A549 (cell line): ENCODE data around the gene CEP128. TPM values are rescaled to one million over a fixed set of nuclear protein-coding genes. Genes with fewer than 3 reads are reported as not detected.

ENCODE experiments used
- ATAC-seq, 2 experiments: fragments of 200-7000 bp in 1 of 2; fragments of >200 bp in 1 of 2; cut with Nextera tagmentation in 1 of 2; cut with Tn5 transposase in 1 of 2; 3 replicates each; pipeline versions ENCODE4 v1.8.0 to v1.9.1; 2018 to 2020; ENCODE audit warnings: mild to moderate bottlenecking in 1 of 2, moderate library complexity in 1 of 2
- CTCF ChIA-PET: fragments of 300-600 bp; sonication (Branson Sonifier 250); formaldehyde crosslinking; extraction: SDS; loops from one replicate; lab custom pipeline; 2021; ENCODE audit warnings: antibody characterized with exemption, inconsistent platforms; lab: Yijun Ruan, JAX
- POLR2A ChIA-PET: fragments of 350-600 bp; formaldehyde crosslinking; extraction: SDS; loops from one replicate; lab custom pipeline; 2021; ENCODE audit warnings: antibody characterized with exemption, inconsistent platforms; lab: Yijun Ruan, JAX
- DNase-seq, 2 experiments: peaks; one replicate each; pipeline versions ENCODE4 v3.0.0 to v3.0.0-alpha.2; 2011 to 2016; ENCODE audit warnings: low read depth in 1 of 2, low spot score in 1 of 2
- FAIRE-seq: peaks from 2 replicates; lab custom pipeline; 2011; peaks lifted over from hg19 to GRCh38; lab: Jason Lieb, UNC
- H3K27ac ChIP-seq, 2 experiments: fragments of >200 bp; sonication (Bioruptor Twin); formaldehyde crosslinking; 3 replicates each; pipeline ENCODE4 v1.5.1; 2016 to 2017
- H3K4me1 ChIP-seq: fragments of >200 bp; sonication (Bioruptor Twin); formaldehyde crosslinking; 3 replicates; pipeline ENCODE4 v1.6.1; 2016
- H3K4me2 ChIP-seq: fragments of >200 bp; sonication (Bioruptor Twin); formaldehyde crosslinking; 3 replicates; pipeline ENCODE4 v1.6.1; 2016
- H3K4me3 ChIP-seq: fragments of >200 bp; sonication (Bioruptor Twin); formaldehyde crosslinking; 3 replicates; pipeline ENCODE4 v1.5.1; 2016
- H3K9me3 ChIP-seq: fragments of >200 bp; sonication (Bioruptor Twin); formaldehyde crosslinking; 3 replicates; pipeline ENCODE4 v1.6.1; 2016
- BHLHE40 ChIP-seq: IDR thresholded peaks from 2 replicates; pipeline ENCODE4 v1.6.1; 2012; ENCODE audit warnings: low read depth, low read length, inconsistent platforms
- CBX2 ChIP-seq: fragments of 200-600 bp; sonication (generic); IDR thresholded peaks from 2 replicates; pipeline ENCODE4 v1.6.1; 2016; ENCODE audit warnings: low read depth, mild to moderate bottlenecking, borderline replicate concordance
- CEBPB ChIP-seq, 2 experiments: fragments of >200 bp in 1 of 2; sonication (Bioruptor Twin) in 1 of 2; formaldehyde crosslinking in 1 of 2; IDR thresholded peaks; 2 replicates each; pipeline ENCODE4 v1.6.1; 2012 to 2016
- EHF ChIP-seq: fragments of 250-450 bp; sonication (Bioruptor Pico); IDR thresholded peaks from 2 replicates; pipeline ENCODE4 v1.5.0; 2020; ENCODE audit warnings: mild to moderate bottlenecking
- EHMT2 ChIP-seq: fragments of 200-600 bp; sonication (generic); IDR thresholded peaks from 2 replicates; pipeline ENCODE4 v1.6.1; 2016; ENCODE audit warnings: antibody characterized with exemption, low read depth, mild to moderate bottlenecking, moderate library complexity
- EP300 ChIP-seq, 2 experiments: fragments of >200 bp; sonication (Bioruptor Twin); formaldehyde crosslinking; IDR thresholded peaks; 2 replicates in 1 of 2; 3 replicates in 1 of 2; pipeline ENCODE4 v1.6.1; 2016 to 2017
- ESRRA ChIP-seq: fragments of 150-350 bp; IDR thresholded peaks from 2 replicates; pipeline ENCODE4 v1.6.1; 2014; ENCODE audit warnings: mild to moderate bottlenecking, low read length, borderline replicate concordance
- FOXS1 ChIP-seq: fragments of 250-450 bp; sonication (Bioruptor Pico); IDR thresholded peaks from 2 replicates; pipeline ENCODE4 v1.5.0; 2020; ENCODE audit warnings: mild to moderate bottlenecking, moderate library complexity
- GATA3 ChIP-seq: IDR thresholded peaks from 2 replicates; pipeline ENCODE4 v1.6.1; 2012; ENCODE audit warnings: borderline replicate concordance
- HES2 ChIP-seq: fragments of >200 bp; sonication (Bioruptor Twin); formaldehyde crosslinking; IDR thresholded peaks from 2 replicates; pipeline ENCODE4 v1.6.1; 2016
- HOXB13 ChIP-seq: fragments of 250-450 bp; sonication (Bioruptor Pico); IDR thresholded peaks from 2 replicates; pipeline ENCODE4 v1.5.0; 2020; ENCODE audit warnings: low read depth, mild to moderate bottlenecking, moderate library complexity
- HOXB5 ChIP-seq: fragments of 250-450 bp; sonication (Bioruptor Pico); IDR thresholded peaks from 2 replicates; pipeline ENCODE4 v1.5.0; 2020; ENCODE audit warnings: mild to moderate bottlenecking, moderate library complexity
- JUNB ChIP-seq: fragments of >200 bp; sonication (Bioruptor Twin); formaldehyde crosslinking; IDR thresholded peaks from 2 replicates; pipeline ENCODE4 v1.6.1; 2016
- KDM1A ChIP-seq: fragments of 200-600 bp; sonication (generic); IDR thresholded peaks from 2 replicates; pipeline ENCODE4 v1.6.1; 2016; ENCODE audit warnings: low read depth, mild to moderate bottlenecking
- MAFK ChIP-seq: fragments of 450-650 bp; IDR thresholded peaks from 2 replicates; pipeline ENCODE4 v1.6.1; 2014; ENCODE audit not compliant: partially characterized antibody
- MAX ChIP-seq: IDR thresholded peaks from 2 replicates; pipeline ENCODE4 v1.6.1; 2012
- MAZ ChIP-seq: fragments of 150-350 bp; IDR thresholded peaks from 2 replicates; pipeline ENCODE4 v1.6.1; 2014; ENCODE audit warnings: antibody characterized with exemption, low read depth, low read length, borderline replicate concordance
- NPAS2 ChIP-seq: fragments of 250-450 bp; sonication (Bioruptor Pico); IDR thresholded peaks from 2 replicates; pipeline ENCODE4 v1.8.0; 2022; ENCODE audit warnings: mild to moderate bottlenecking, moderate library complexity, borderline replicate concordance
- NR3C1 ChIP-seq: fragments of >200 bp; sonication (Bioruptor Twin); formaldehyde crosslinking; IDR thresholded peaks from 3 replicates; pipeline ENCODE4 v1.6.1; 2017
- RARB ChIP-seq: fragments of 250-450 bp; sonication (Bioruptor Pico); IDR thresholded peaks from 2 replicates; pipeline ENCODE4 v1.8.0; 2021; ENCODE audit warnings: mild to moderate bottlenecking, moderate library complexity
- RFX5 ChIP-seq: fragments of 450-650 bp; IDR thresholded peaks from 2 replicates; pipeline ENCODE4 v1.7.1; 2014; ENCODE audit warnings: antibody characterized with exemption, mild to moderate bottlenecking, moderate library complexity
- SMC3 ChIP-seq: fragments of >200 bp; sonication (Bioruptor Twin); formaldehyde crosslinking; IDR thresholded peaks from 3 replicates; pipeline ENCODE4 v1.6.1; 2018; ENCODE audit warnings: inconsistent platforms
- SREBF2 ChIP-seq: fragments of 450-650 bp; IDR thresholded peaks from 2 replicates; pipeline ENCODE4 v1.6.1; 2014; ENCODE audit warnings: mild to moderate bottlenecking, moderate library complexity
- ZSCAN20 ChIP-seq: fragments of 250-450 bp; sonication (Bioruptor Pico); IDR thresholded peaks from 2 replicates; pipeline ENCODE4 v1.8.0; 2022; ENCODE audit warnings: mild to moderate bottlenecking, moderate library complexity
- WGBS: methylation state at CpG from one replicate; pipeline ENCODE4 v1.1.6; 2017; ENCODE audit errors: missing lambda C conversion rate; 5-methylcytosine and 5-hydroxymethylcytosine counted together
- polyA plus RNA-seq, 4 experiments: library from polyadenylated mRNA; depleted of rRNA in 3 of 4; stranded (reverse); fragments of >200 nt; fragmentation: RNase III in 1 of 4; extraction: RNeasy Plus Mini Kit Qiagen cat#74134 plus additional on column Dnase treatment in 1 of 4; gene quantifications; 2 replicates in 3 of 4; 3 replicates in 1 of 4; pipeline ENCODE4 v1.2.3, GENCODE V29; 2011 to 2017
- TF ChIP-seq, protein P1 (sequence below): fragments of >200 bp; sonication (Bioruptor Twin); formaldehyde crosslinking; IDR thresholded peaks from 3 replicates; pipeline ENCODE4 v1.5.1; 2016
- TF ChIP-seq, protein P2 (sequence below): fragments of 200-600 bp; sonication (generic); IDR thresholded peaks from 2 replicates; pipeline ENCODE4 v1.6.1; 2016; ENCODE audit warnings: antibody characterized with exemption, mild to moderate bottlenecking, moderate library complexity
- TF ChIP-seq, protein P3 (sequence below): fragments of >200 bp; sonication (Bioruptor Twin); formaldehyde crosslinking; IDR thresholded peaks from 3 replicates; pipeline ENCODE4 v1.6.1; 2016

CEP128 gene
- polyA plus RNA-seq, 2 of the 4 experiments (the other 2 are of a cell fraction): 5.8 to 7.0 TPM

- Histone ChIP-seq H3K9me3 (no peaks in the 10 kb centered on the region), H3K27ac (no peak overlapping the region), H3K4me3 (no peak overlapping the region), H3K4me1 (no peaks in the 10 kb centered on the region), H3K4me2 (no peak overlapping the region)
- DNase-seq: no peak
- POLR2A ChIA-PET: no interaction called here
- WGBS: 31% methylated on average over 7 of the region's 7 CpGs
- TF ChIP-seq, protein P1, sequence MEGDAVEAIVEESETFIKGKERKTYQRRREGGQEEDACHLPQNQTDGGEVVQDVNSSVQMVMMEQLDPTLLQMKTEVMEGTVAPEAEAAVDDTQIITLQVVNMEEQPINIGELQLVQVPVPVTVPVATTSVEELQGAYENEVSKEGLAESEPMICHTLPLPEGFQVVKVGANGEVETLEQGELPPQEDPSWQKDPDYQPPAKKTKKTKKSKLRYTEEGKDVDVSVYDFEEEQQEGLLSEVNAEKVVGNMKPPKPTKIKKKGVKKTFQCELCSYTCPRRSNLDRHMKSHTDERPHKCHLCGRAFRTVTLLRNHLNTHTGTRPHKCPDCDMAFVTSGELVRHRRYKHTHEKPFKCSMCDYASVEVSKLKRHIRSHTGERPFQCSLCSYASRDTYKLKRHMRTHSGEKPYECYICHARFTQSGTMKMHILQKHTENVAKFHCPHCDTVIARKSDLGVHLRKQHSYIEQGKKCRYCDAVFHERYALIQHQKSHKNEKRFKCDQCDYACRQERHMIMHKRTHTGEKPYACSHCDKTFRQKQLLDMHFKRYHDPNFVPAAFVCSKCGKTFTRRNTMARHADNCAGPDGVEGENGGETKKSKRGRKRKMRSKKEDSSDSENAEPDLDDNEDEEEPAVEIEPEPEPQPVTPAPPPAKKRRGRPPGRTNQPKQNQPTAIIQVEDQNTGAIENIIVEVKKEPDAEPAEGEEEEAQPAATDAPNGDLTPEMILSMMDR: no peak
- no peak for TF ChIP-seq ZSCAN20 (CRISPR knock-in tag)
- TF ChIP-seq CEBPB (IDR thresholded peaks at IDR 0.05): no peak
- TF ChIP-seq NPAS2 (CRISPR knock-in tag): no peak
- TF ChIP-seq NR3C1: no peak
- TF ChIP-seq, protein P2, sequence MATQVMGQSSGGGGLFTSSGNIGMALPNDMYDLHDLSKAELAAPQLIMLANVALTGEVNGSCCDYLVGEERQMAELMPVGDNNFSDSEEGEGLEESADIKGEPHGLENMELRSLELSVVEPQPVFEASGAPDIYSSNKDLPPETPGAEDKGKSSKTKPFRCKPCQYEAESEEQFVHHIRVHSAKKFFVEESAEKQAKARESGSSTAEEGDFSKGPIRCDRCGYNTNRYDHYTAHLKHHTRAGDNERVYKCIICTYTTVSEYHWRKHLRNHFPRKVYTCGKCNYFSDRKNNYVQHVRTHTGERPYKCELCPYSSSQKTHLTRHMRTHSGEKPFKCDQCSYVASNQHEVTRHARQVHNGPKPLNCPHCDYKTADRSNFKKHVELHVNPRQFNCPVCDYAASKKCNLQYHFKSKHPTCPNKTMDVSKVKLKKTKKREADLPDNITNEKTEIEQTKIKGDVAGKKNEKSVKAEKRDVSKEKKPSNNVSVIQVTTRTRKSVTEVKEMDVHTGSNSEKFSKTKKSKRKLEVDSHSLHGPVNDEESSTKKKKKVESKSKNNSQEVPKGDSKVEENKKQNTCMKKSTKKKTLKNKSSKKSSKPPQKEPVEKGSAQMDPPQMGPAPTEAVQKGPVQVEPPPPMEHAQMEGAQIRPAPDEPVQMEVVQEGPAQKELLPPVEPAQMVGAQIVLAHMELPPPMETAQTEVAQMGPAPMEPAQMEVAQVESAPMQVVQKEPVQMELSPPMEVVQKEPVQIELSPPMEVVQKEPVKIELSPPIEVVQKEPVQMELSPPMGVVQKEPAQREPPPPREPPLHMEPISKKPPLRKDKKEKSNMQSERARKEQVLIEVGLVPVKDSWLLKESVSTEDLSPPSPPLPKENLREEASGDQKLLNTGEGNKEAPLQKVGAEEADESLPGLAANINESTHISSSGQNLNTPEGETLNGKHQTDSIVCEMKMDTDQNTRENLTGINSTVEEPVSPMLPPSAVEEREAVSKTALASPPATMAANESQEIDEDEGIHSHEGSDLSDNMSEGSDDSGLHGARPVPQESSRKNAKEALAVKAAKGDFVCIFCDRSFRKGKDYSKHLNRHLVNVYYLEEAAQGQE: no peak
- TF ChIP-seq MAFK: no peak
- TF ChIP-seq KDM1A: no peak
- TF ChIP-seq SREBF2: no peak
- no peak for TF ChIP-seq EHF (CRISPR knock-in tag)
- TF ChIP-seq MAX: no peak
- TF ChIP-seq FOXS1 (CRISPR knock-in tag): no peak
- no peak for TF ChIP-seq SMC3
- no peak for TF ChIP-seq CBX2
- ATAC-seq: no peak
- CTCF ChIA-PET: interaction anchor here (1.0 to 1.5 kb wide), 2 partner anchors 10 to 15 kb away, joined by 3 to 6 read pairs; no protein-coding TSS in a partner anchor
- no peak for FAIRE-seq
Measured at GRCh38 chr14:80981673-80982072, 40.1 kb upstream of the CEP128 start.

DNA sequence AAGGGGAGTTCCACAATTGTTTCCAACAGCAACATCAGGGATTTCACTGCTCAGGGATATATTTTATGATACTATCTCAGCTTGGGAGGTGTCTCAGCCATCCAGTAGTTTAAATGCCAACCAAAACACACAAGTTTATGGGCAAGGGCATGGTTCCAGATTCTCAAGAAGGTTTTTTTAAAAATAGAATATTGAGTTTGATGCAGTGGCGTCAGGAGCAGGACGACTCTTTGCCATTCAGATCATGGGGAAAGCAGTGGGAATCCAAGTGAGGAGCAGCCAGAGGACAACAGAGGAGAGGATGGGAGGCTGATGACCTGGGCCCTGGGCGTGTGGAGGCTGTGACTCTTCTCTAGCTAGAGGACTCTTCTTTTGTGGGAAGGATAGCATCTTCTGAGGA, 39.6 kb upstream of the CEP128 start:
- Histone ChIP-seq H3K4me3 (no peak overlapping the region), H3K9me3 (no peaks in the 10 kb centered on the region), H3K4me1 (no peaks in the 10 kb centered on the region), H3K4me2 (no peak overlapping the region), H3K27ac (no peak overlapping the region)
- DNase-seq (no peak), ATAC-seq (no peak), FAIRE-seq (no peak)
- CTCF ChIA-PET: interaction anchor here (1.5 kb wide), 1 partner anchor 15 kb away, joined by 6 read pairs; no protein-coding TSS in a partner anchor
- TF ChIP-seq GATA3 (no peak), MAZ (no peak), RFX5 (no peak), ESRRA (no peak), HOXB13 (CRISPR knock-in tag) (no peak)
- 27% methylated on average over 3 of the region's 3 CpGs for WGBS
- POLR2A ChIA-PET: no interaction called here

DNA sequence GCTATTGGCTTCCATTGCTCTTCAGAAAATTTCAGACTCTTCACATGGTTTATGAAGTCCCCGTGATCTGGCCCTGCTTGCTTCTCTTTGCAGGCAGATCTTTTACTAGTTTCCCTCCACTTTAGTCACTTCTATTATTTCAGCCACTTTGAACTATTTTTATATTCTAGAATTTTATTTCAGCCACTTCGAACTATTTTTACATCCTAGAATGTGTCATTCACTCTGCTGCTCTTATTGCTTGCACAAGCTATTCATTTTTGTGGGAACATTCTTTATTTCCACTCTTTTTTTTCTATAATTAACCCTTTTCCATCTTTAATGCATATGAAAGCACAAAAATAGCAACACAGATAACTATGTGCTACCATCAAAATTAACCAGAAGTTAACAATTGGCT, 38.4 kb upstream of the CEP128 start:
- FAIRE-seq (no peak), DNase-seq (no peak), ATAC-seq (no peak)
- POLR2A ChIA-PET: no interaction called here
- no peaks in the 10 kb centered on the region for H3K9me3 ChIP-seq
- CTCF ChIA-PET: interaction anchor here (0.9 to 2.4 kb wide), 3 partner anchors 9 to 25 kb away, joined by 3 to 8 read pairs (median 3); partner anchors contain the start of gene TSHR
- no peak overlapping the region for H3K27ac ChIP-seq
- WGBS: 4% methylated on average over 2 of the region's 2 CpGs
- H3K4me1 ChIP-seq: no peaks in the 10 kb centered on the region
- H3K4me3 ChIP-seq: no peak overlapping the region
- no peak overlapping the region for H3K4me2 ChIP-seq
- TF ChIP-seq CBX2: no peak
- no peak for TF ChIP-seq FOXS1 (CRISPR knock-in tag)
- no peak for TF ChIP-seq RARB
- TF ChIP-seq, protein P3, sequence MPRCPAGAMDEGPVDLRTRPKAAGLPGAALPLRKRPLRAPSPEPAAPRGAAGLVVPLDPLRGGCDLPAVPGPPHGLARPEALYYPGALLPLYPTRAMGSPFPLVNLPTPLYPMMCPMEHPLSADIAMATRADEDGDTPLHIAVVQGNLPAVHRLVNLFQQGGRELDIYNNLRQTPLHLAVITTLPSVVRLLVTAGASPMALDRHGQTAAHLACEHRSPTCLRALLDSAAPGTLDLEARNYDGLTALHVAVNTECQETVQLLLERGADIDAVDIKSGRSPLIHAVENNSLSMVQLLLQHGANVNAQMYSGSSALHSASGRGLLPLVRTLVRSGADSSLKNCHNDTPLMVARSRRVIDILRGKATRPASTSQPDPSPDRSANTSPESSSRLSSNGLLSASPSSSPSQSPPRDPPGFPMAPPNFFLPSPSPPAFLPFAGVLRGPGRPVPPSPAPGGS: no peak
- TF ChIP-seq, protein P1: no peak
- no peak for TF ChIP-seq EHMT2
- no peak for TF ChIP-seq JUNB
- TF ChIP-seq BHLHE40: no peak
- no peak for TF ChIP-seq HOXB5 (CRISPR knock-in tag)
- no peak for TF ChIP-seq HES2
- no peak for TF ChIP-seq EP300 (IDR thresholded peaks at IDR 0.05)
